Prostate gland (tissue), 2 donors: ENCODE data around the gene ADAMTS2. TPM values are rescaled to one million over a fixed set of nuclear protein-coding genes. Genes with fewer than 3 reads are reported as not detected.

ENCODE experiments used
- DNase-seq: peaks from one replicate; pipeline ENCODE4 v3.0.0-alpha.2; 2019; ENCODE audit warnings: low spot score
- H3K27ac ChIP-seq, 2 donors: fragments of 200-600 bp; sonication (generic); 2 replicates each; pipeline ENCODE4 v1.5.1; 2017 to 2019
- H3K27me3 ChIP-seq: fragments of 200-600 bp; sonication (generic); replicated peaks from 2 replicates; pipeline ENCODE4 v1.5.1; 2019; ENCODE audit not compliant: insufficient read depth
- H3K36me3 ChIP-seq, 2 donors: fragments of 200-600 bp; sonication (generic); 1 replicate in 1 of 2; 2 replicates in 1 of 2; pipeline versions ENCODE4 v1.5.1 to v1.8.1; 2017 to 2019
- H3K4me1 ChIP-seq: fragments of 200-600 bp; sonication (generic); replicated peaks from 2 replicates; pipeline ENCODE4 v1.5.1; 2019
- H3K4me3 ChIP-seq, 2 donors: fragments of 200-600 bp; sonication (generic); 2 replicates each; pipeline ENCODE4 v1.5.1; 2017 to 2019
- H3K9me3 ChIP-seq: fragments of 200-600 bp; sonication (generic); 2 replicates; pipeline ENCODE4 v1.5.1; 2017
- CTCF ChIP-seq, 4 experiments: fragments of 200-600 bp in 2 of 4; fragments of 450-650 bp in 2 of 4; sonication (generic) in 2 of 4; IDR thresholded peaks; 1 replicate in 3 of 4; 2 replicates in 1 of 4; pipeline ENCODE4 v1.5.1; 2016 to 2019; ENCODE audit warnings: antibody characterized with exemption in 4 of 4, mild to moderate bottlenecking in 2 of 4, moderate library complexity in 2 of 4
- POLR2A ChIP-seq: fragments of 450-650 bp; IDR thresholded peaks from one replicate; pipeline ENCODE4 v1.6.1; 2016; ENCODE audit warnings: antibody characterized with exemption, mild to moderate bottlenecking
- POLR2AphosphoS5 ChIP-seq: sonication (generic); formaldehyde crosslinking; IDR thresholded peaks from one replicate; pipeline ENCODE4 v1.6.1; 2017; ENCODE audit warnings: antibody characterized with exemption
- WGBS: methylation state at CpG from one replicate; pipeline ENCODE4 v1.1.5; 2018; 5-methylcytosine and 5-hydroxymethylcytosine counted together
- intact Hi-C: fragments of 100-400 bp; cut with DNase I; formaldehyde crosslinking; loops from one replicate; pipeline ENCODE4 v1.14.2; 2022
- total RNA-seq, 2 donors: library from RNA; depleted of rRNA; stranded (reverse); fragments of >200 nt; gene quantifications; one replicate each; pipeline ENCODE4 v1.1.0, GENCODE V29; 2016

ADAMTS2 gene
- total RNA-seq, 2 donors from 2014 or later, result 2.0 to 20.3 TPM

- no peaks in the 10 kb centered on the region for H3K27me3 ChIP-seq
- whole genome bisulfite sequencing, result 90% methylated on average over 7 of the region's 7 CpGs
- intact Hi-C loops, result no loop called here
Measured at GRCh38 chr5:179176166-179176565, 169.1 kb downstream of the ADAMTS2 start.

GRCh38 chr5:179171816-179172745 lies 173.2 kb downstream of the ADAMTS2 start:
- Histone ChIP-seq H3K4me1 (no peaks in the 10 kb centered on the region), H3K27ac (no peak overlapping the region)
- intact Hi-C loops, result no loop called here

More at GRCh38 chr5:179176166-179176565, 169.1 kb downstream of the ADAMTS2 start:
- TF ChIP-seq POLR2A (no peak), CTCF (IDR thresholded peaks at IDR 0.05) (no peak), POLR2AphosphoS5 (no peak)
- DNase-seq, result no peak
- Histone ChIP-seq H3K9me3 (no peaks in the 10 kb centered on the region), H3K27ac (no peak overlapping the region), H3K36me3 (no peaks in the 10 kb centered on the region), H3K4me3 (no peak overlapping the region), H3K4me1 (no peaks in the 10 kb centered on the region)

GRCh38 chr5:179171251-179171815 lies 173.9 kb downstream of the ADAMTS2 start:
- TF ChIP-seq POLR2AphosphoS5 (no peak), POLR2A (no peak), CTCF (IDR thresholded peaks at IDR 0.05) (no peak)
- Histone ChIP-seq H3K36me3 (no peaks in the 10 kb centered on the region), H3K4me1 (no peaks in the 10 kb centered on the region), H3K27me3 (no peaks in the 10 kb centered on the region), H3K4me3 (no peak overlapping the region), H3K9me3 (no peaks in the 10 kb centered on the region), H3K27ac (no peak overlapping the region)
- no peak for DNase-seq
- intact Hi-C loops, result no loop called here
- WGBS, result 87% methylated on average over 12 of the region's 12 CpGs

More at GRCh38 chr5:179171816-179172745, 173.2 kb downstream of the ADAMTS2 start:
- DNase-seq, result no peak
- Histone ChIP-seq H3K4me3 (no peak overlapping the region), H3K27me3 (no peaks in the 10 kb centered on the region), H3K36me3 (no peaks in the 10 kb centered on the region), H3K9me3 (no peaks in the 10 kb centered on the region)
- no peak for TF ChIP-seq POLR2A
- no peak for TF ChIP-seq CTCF (IDR thresholded peaks at IDR 0.05)
- no peak for TF ChIP-seq POLR2AphosphoS5
- 84% methylated on average over 19 of the region's 20 CpGs for WGBS

GRCh38 chr5:179170606-179171005 lies 174.7 kb downstream of the ADAMTS2 start:
- Histone ChIP-seq H3K4me3 (no peak overlapping the region), H3K4me1 (no peaks in the 10 kb centered on the region), H3K36me3 (no peaks in the 10 kb centered on the region), H3K27ac (no peak overlapping the region), H3K9me3 (no peaks in the 10 kb centered on the region), H3K27me3 (no peaks in the 10 kb centered on the region)
- TF ChIP-seq POLR2AphosphoS5 (no peak), CTCF (IDR thresholded peaks at IDR 0.05) (no peak), POLR2A (no peak)
- intact Hi-C loops, result no loop called here
- DNase-seq, result no peak
- 65% methylated on average over 6 of the region's 6 CpGs for WGBS
